ENCODE measurements around the gene MYBPC3.

MYBPC3 gene

DNA sequence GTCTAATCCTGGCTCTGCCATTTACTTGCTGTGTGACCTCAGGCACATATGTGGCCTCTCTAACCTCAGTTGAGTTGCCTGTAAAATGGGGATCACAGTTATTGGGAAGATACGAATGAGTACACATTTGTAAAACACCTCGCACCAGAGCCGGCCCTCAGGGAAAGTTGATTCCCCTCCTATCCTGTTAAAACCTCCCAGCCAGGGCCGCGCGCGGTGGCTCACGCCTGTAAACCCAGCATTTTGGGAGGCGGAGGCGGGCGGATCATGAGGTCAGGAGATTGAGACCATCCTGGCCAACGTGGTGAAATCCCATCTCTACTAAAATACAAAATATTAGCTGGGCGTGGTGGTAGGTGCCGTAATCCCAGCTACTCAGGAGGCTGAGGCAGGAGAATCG, 7.8 kb upstream of the MYBPC3 start:
- no peak for DNase-seq (ENCODE audit: low spot score)
- in situ Hi-C loops (cut with MboI; ENCODE audit: low pct_unique_long_range_greater_than_20kb, low sequenced_read_pairs, unreplicated experiment), result no loop called here
- TF ChIP-seq, protein P1, sequence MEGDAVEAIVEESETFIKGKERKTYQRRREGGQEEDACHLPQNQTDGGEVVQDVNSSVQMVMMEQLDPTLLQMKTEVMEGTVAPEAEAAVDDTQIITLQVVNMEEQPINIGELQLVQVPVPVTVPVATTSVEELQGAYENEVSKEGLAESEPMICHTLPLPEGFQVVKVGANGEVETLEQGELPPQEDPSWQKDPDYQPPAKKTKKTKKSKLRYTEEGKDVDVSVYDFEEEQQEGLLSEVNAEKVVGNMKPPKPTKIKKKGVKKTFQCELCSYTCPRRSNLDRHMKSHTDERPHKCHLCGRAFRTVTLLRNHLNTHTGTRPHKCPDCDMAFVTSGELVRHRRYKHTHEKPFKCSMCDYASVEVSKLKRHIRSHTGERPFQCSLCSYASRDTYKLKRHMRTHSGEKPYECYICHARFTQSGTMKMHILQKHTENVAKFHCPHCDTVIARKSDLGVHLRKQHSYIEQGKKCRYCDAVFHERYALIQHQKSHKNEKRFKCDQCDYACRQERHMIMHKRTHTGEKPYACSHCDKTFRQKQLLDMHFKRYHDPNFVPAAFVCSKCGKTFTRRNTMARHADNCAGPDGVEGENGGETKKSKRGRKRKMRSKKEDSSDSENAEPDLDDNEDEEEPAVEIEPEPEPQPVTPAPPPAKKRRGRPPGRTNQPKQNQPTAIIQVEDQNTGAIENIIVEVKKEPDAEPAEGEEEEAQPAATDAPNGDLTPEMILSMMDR (IDR thresholded peaks at IDR 0.05; ENCODE audit: extremely low read depth, insufficient read depth, missing control alignments), result no peak

DNA sequence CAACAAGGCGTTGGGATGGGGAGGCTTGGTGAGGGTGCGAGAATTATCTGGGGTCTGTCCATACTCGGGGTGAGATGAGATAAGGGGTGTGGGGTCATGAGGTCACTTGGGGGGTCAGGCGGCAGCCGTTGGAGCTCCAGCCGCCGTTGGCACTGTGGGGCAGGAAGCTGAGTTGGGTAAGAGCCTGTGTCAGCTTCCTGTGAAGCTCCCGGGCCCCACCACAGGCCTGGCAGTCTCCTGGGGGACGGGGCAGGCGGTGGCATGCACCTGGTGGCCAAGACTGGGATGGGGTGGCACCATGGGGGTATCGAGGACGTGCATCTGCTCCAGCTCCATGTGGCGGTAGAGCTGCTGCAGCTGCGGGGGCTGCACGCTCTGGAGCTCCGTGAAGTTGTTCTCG, 7.1 kb upstream of the MYBPC3 start:
- in situ Hi-C loops (cut with MboI; ENCODE audit: low pct_unique_long_range_greater_than_20kb, low sequenced_read_pairs, unreplicated experiment), result no loop called here
- TF ChIP-seq, protein P1 (IDR thresholded peaks at IDR 0.05; ENCODE audit: extremely low read depth, insufficient read depth, missing control alignments), result no peak
- no peak for DNase-seq (ENCODE audit: low spot score)

DNA sequence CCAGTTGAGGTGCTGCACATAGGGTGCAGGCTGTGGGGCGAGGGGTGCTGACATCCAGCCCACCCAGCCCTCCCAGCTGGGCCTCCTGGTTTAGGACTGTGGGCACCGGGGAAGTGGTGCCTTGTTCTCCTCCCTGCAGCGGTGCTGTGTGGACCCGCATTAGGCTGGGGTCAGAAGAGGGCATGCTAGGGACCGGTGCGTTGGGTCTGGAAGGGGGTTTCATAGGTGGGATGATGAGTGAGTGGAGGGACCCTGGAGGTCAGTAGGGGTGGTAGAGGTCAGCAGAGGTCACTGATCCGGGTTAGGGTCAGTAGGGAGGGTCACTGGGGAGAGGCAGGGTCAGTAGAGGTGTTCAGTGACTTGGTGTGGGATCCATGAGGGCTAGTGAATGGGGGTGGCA, 6.7 kb upstream of the MYBPC3 start:
- in situ Hi-C loops (cut with MboI; ENCODE audit: low pct_unique_long_range_greater_than_20kb, low sequenced_read_pairs, unreplicated experiment), result no loop called here
- TF ChIP-seq, protein P1 (IDR thresholded peaks at IDR 0.05; ENCODE audit: extremely low read depth, insufficient read depth, missing control alignments), result no peak
- DNase-seq (ENCODE audit: low spot score), result no peak

DNA sequence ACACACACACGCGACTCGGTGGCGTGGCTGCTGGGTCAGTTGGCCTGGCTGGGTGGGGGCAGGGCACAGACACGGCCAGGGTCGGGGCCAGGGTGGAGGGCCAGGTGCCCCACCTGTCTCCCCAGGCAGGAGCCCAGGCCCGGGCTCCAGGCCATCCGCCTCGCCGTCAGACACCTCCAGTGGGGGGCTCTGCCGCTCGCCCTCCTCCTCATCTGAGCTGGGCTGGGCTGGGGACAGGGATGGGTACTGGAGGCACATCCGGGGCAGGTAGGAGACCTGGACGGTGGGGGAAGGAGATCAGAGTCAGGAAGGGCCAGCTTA, 6.2 kb upstream of the MYBPC3 start:
- DNase-seq (ENCODE audit: low spot score), result no peak
- TF ChIP-seq, protein P1 (IDR thresholded peaks at IDR 0.05; ENCODE audit: extremely low read depth, insufficient read depth, missing control alignments), result no peak
- in situ Hi-C loops (cut with MboI; ENCODE audit: low pct_unique_long_range_greater_than_20kb, low sequenced_read_pairs, unreplicated experiment), result no loop called here

DNA sequence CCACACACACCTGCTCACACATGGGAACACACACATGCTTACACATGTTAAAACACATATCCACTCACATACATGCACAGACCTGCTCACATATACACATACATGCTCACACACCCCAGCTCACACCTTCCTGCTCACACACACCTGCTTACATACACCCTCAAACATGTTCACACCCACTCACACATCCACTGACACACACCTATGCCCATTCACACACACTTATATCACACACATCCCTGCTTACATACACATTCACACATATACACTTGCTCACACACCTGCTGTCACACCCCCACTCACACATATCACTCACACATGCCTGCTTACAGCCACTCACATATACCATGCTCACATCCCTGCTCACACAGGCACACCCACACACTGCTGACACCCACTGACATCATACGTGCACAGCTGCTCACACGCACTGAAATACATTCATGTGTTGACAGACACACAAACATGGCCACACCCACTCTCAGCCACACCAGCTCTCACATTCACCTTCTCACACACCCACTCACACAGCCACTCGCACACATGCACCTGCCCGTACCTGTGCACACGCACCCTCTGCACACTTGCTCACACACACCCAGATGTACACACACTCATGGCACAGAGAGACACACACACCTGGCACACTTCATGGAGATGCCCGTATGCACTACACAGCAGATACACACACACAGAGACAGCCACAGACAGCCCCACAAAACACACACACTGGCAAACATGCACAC, 5.7 kb upstream of the MYBPC3 start:
- in situ Hi-C loops (cut with MboI; ENCODE audit: low pct_unique_long_range_greater_than_20kb, low sequenced_read_pairs, unreplicated experiment), result no loop called here
- TF ChIP-seq, protein P1 (IDR thresholded peaks at IDR 0.05; ENCODE audit: extremely low read depth, insufficient read depth, missing control alignments), result no peak
- no peak for DNase-seq (ENCODE audit: low spot score)

DNA sequence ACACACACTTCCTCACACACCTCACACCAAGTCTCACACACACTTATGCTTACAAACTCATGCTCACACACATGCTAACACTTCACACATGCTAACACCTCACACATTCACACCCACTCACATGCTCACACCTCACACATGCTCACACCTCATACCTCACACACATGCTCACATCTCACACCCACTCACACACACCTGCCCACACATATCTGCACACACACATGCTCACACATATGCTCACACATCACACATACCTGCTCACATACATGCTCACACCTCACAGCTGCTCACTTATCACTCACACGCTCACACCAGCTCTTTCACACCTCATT, 4.5 kb upstream of the MYBPC3 start:
- TF ChIP-seq, protein P1 (IDR thresholded peaks at IDR 0.05; ENCODE audit: extremely low read depth, insufficient read depth, missing control alignments), result no peak
- in situ Hi-C loops (cut with MboI; ENCODE audit: low pct_unique_long_range_greater_than_20kb, low sequenced_read_pairs, unreplicated experiment), result no loop called here
- no peak for DNase-seq (ENCODE audit: low spot score)
